HUDEP-2 (cell line): ENCODE results near the gene NDUFS2.
A peak's percentile ranks its signal among the peaks of the same experiment; 100 is the strongest.

Source experiments
- DNase-seq, 76 experiments: peaks; one replicate each; lab custom pipeline; 2025; ENCODE audit not compliant: unreplicated experiment in 76 of 76; lab: John Stamatoyannopoulos, UW

NDUFS2 gene

DNA sequence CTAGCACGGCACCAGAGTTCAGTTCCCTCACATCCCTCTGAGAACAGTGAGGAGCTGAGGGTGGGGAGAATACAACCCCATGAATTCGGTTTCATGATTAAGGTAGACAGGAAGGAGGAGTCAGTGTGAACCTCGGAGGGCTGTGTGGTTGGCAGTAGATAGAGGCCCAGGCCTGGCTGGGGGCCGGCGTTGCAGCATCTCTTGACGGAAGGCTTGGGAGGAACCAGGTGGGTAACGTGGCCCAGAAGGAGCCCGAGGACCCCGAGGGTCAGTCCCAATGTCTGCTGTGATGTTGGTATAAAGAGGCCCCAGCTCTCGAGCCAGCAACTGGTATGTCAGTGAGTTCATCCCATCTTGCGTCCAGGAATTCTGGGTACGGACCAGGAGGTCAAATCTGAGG is 30.5 kb upstream of the NDUFS2 start:
- DNase-seq = no peak

DNA sequence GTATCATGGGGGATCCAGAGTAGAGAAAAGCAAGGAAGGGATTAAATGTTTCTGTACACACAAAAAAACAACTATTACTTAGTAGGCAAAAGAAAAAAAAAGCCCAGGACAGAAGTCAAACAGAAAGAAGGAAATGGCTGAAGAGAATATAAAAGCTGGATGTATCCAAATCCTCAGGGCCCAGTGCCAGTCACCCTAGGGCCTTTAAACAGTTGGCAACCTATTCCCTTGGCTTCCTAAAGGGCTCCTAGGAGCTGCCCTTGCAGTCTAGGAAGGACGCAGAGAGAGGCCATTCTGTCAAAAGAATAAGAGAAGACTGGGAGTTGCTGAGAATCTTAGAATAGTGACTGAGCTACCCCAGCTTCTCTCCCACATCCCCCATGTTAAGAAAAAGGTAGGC is 29.8 kb upstream of the NDUFS2 start:
- no peak for DNase-seq

DNA sequence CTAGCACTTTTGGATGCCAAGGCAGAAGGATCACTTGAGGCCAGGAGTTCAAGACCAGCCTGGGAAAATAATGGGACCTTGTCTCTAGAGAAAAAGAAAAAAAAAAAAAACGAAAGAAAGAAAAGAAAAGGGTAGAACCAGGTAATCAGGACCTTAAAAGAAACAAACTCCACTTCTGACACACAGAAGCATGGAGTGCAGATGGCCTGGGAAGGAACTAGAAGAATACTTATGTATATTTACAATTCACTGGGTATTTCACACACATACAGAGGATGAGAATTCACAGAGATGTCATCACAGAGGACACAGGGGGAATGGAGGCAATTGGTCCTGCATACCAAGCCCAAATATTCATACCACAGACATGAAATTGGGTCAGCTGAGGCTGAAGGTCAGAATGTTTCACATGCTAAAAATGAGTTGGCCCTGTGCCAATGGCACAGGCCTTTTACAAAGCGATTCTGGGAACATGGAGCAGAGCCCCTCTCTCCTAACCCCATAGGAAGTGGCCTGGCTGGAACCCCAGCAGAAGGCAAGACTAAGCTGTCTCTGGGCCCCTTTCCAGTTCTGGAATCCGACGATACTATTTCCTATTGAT is 29.3 kb upstream of the NDUFS2 start:
- peak in 1 of 76 experiments; percentile 18 for DNase-seq

DNA sequence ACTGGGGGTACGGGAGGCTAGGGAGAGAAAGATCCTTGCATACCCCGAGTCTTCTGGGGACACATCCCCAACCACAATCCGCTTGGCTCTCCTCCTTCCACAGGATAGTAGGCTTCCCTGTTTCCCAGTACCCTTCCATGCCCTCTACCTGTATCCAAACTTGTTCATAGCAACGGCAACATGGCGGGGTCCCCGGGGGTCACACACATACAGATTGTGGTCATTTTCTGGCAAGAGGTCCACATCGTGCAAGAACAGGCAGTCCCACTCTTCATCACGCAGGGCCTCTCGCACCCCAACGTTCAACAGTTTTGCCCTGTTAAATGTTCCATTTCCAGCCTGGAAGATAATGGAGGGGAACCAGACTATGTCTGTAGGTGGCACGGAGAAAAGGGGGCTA is 28.5 kb upstream of the NDUFS2 start:
- no peak for DNase-seq

DNA sequence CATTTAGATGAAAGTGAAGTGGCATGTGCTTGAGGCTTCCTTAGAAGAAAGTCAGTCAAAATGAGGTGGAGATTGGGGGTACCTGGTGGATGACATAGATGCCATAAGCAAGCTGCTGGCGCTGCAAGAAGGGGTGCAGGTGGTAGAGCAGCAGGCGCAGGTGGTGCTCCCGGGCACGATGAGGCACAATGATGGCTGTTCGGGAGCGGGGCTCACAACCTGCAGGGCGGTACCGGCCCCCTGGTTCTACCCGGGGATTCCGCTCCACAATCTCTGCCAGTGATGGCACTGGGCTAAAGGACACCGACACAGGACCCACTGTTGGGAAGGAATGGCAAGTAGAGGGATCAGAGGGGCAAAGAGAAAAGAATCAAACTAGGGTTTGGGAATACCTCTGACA is 27.3 kb upstream of the NDUFS2 start:
- DNase-seq = no peak

DNA sequence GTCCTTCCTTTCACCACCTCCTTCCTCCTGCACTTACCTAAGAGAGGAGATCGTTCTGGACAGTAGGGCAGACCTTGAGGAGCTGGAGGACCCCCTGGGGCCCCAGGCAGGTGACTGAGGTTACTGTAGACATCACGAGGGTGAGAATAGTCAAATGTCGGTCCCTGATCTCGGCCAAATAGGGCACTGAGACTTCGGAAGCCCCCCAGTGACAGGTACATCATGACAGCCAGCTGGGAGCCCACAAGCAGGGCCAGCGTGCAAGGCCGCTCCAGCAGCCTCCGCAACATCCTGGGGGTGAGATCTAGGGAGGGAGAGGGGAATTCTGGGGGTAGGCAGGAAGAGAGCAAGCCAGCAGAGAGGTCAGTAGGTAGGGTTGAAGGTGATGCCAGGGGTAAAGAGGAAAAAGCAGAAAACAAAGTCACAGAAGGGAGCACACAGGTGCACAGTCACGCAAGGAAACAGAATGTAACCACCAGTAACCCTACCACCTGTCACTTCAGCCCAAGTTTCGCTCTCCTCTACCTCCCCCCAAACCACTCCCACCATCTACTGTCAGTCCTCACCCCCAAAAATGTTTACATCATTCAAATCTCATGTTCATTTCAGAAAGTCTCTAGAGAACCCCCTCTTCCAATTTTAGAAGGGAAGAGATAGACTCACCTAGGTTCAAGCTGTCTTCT is 26.3 kb upstream of the NDUFS2 start:
- DNase-seq = no peak

DNA sequence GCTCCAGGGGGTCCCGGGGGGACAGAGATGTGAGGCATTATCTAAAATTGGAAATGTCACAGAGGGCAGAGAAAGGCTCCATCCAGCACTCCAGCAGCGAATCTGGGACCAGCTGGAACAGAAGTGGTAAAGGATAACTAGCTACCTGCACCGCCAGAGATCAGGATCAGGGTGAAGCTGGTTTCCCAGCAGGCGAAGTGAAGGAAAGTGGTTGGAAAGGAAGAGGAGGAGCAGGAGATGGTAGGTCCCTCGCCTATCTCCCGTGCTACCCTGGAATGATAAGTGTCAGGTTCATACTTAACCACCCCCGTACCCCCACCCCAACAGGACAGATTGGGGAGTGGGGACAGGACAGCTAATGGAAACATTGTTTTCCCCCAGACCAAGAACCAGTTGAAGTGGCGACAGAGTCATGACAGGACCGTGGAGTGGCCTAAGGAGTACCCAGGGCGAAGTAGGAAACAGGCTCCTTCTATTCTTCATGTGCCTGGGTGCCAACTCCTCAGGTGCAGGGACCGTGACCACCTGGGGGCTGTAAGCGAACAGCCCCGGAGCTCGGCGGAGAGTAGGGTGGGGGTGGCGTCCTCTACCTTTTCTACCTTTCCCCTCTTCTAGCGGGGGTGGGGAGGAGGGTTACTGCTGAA is 25.6 kb upstream of the NDUFS2 start:
- DNase-seq = peak in 1 of 76 experiments; percentile 32

DNA sequence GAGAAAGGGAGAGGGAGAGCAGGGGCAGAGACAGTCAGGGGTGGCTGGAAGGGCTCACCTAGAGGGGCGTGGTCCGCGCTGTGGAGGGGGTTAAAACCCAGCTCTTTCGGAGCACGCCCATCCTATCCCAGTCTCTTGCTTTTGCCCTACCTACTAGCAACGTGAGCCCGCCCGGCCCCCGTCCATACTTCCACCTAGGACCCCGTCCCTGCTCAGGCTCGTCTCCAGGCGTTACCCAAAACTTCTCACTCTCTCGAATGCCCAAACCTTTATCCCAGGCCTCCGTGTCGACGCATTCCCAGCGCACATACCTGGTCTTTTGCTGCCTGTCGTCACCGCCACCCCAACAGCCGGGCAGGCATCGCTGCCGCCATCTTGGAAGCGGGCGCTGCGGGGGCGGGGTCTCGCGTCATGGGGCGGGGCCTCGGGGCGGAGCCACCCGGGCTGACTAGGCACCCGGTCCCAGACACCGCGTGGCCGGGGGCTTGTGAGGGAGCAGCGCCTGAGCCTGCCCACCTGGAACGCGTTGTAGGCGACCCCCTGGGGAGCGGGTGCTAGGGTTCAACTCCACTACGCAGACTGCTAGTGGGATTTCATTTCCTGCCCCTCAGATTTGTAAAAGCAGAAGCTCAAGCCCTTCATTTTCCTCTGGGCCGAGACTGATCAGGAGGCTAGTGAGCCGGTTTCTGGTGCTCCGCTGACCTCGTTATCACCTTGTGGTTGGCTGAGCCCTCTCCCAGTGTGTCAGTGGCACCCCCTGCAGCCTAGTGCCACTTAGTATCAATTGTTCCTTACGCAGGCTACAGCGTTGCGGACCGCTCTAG is 24.8 kb upstream of the NDUFS2 start, which contains the start of gene B4GALT3:
Gene B4GALT3, minus strand, starts transcription at position 396 of the 824 bp plus-strand sequence. CDS start 1,447 bp downstream, outside the sequence.
- peak; percentile 13 to 96 (median 82) for DNase-seq

DNA sequence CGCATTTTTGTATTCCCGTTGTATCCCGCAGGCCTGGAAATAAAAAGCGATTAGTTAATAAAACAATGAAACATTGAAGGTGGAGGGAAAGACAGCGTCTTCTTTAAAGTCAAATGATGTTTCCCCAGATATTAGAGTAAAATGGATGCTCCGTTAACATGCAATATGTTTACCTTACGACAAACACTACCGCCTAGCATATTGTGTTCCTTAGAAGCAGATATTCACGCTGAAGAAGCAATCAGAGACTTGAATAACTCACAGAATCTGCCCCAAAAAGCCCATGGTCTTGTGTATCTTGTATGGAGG is 24.3 kb upstream of the NDUFS2 start:
- no peak for DNase-seq

DNA sequence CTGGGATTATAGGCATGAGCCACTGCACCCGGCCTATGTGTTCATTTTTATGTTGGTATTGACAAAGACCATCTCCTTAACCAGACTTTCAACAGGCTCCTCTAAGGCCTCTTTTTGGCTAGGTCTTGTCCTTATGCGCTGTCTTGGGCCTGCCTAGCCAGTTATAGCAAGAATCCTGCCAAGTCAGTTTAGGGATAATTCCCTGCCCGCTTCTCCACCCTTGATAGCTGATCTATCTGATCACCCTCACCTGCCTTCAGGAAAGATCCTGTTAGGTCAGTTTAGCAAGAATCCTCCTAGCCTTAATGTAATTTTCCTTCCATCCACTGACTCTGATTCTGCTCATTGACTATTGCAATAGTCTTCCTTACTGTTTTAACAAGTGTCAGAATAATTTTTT is 22.5 kb upstream of the NDUFS2 start:
- no peak for DNase-seq

DNA sequence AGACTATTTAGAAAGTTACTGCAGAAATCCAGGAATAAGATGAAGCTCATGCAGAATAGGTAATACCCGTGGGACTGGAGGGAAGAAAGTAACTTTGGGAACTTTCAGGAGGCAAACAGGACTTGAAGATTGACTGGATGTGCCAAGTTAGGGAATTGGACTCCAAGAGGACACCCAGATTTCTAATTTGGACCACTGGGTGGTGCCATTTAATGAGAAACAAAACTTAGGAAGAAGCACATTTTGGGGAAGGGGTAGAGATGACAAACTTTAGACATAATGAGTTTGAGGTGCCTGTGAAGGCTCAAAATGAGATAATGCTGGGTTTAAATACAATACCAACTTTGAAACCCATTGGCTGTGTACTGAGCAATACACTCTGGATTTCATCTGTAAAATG is 21.5 kb upstream of the NDUFS2 start:
- DNase-seq = peak in 1 of 76 experiments; percentile 9

DNA sequence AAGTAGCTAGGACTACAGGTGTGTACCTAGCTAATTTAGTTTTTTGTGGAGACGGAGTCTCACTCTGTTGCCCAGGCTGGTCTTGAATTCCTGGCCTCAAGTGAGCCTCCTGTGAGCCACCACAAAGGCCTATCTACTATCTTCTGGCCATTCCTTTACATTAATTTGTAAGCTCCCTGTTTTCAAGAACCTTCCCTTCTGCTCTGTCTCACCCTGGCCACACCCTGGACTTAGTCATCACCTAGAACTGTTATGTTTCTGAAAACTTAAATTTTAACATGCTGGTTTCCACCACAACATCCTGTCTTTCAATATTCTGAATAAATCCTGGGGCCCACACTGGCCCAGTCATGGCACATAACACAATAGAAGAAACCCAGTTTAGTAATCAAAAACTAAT is 20.0 kb upstream of the NDUFS2 start:
- peak in 7 of 76 experiments; percentile 11 to 27 (median 23) for DNase-seq

DNA sequence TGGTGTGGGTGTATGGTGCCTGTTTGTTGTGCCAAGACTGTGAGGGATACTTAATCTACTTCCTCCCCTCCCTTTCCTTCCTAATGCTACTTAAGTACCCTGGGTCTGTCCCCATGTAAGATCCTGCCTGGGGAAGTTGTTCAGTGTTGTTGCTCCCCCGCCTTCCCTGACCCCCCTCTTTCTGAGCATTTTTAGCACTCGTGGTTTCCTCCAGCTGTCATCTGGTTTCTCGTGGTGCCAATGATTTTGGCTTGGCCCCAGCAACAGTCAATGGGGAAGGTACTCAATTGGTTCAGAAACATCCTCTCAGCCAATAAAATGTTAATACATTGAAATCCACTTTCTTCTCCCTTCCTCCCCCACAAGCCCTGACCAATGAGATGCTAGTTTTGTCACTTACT is 16.9 kb upstream of the NDUFS2 start:
- peak in 29 of 76 experiments; percentile 6 to 54 (median 24) for DNase-seq

DNA sequence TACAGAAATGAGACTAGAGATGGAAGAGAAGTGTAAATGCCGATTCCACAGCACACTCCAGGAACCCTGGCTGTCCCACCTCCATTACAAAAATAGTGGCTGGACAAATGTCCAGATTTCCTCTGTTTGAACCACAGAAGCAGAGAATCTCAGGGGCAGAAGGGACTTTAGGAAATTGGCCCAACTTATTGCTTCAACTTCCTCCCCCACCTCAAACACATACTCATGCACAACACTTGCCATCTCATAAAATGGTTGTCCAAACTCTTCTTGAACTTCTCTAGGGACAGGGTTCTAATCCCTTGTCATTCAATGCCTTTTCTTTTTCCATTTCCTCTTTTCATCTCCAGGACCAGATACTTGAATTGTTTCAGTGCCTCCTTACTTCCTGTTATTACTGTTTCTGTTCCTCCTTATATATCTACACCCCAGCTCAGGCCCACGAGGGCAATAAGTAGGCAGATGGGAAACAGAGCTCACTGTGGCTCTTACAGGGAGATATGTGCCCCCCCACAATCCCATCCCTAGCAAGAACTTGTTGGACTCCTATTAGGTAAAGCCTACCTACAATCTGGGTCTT is 16.3 kb upstream of the NDUFS2 start:
- no peak for DNase-seq

DNA sequence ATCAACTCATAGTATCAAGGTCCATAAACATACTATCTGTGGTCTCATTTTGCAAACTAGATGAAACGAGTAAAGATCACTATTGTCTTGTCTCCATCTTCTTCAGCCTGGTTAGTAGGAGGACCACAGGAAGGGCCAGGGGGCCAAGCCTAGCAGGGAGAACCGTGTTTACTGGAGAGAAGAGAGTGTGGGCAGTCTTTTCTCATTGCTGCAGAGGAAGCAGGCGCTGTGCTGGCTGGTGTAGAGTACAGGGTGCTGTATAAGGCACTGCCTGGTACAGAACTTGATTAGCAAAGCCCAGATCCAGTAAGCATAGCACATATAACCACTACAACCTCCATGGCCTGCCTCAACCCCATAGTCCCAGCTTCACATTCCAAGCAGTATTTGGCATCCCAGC is 14.9 kb upstream of the NDUFS2 start:
- no peak for DNase-seq

DNA sequence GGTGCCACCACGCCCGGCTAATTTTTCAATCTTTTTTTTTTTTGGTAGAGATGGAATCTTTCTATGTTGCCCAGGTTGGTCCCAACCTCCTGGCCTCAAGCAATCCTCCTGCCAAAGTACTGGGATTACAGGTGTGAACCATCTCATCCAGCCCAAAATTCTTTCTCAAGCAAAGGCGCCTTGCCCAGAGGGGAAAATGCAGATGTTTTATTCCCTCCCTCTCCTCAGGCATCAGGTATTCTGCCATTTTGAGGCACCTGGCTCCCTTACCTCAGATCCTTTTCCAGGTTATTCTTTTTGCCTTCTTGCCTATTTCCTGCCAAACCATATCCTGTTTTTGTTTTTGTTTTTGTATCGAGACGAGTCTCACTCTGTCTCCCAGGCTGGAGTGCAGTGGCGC is 13.8 kb upstream of the NDUFS2 start:
- DNase-seq = no peak

DNA sequence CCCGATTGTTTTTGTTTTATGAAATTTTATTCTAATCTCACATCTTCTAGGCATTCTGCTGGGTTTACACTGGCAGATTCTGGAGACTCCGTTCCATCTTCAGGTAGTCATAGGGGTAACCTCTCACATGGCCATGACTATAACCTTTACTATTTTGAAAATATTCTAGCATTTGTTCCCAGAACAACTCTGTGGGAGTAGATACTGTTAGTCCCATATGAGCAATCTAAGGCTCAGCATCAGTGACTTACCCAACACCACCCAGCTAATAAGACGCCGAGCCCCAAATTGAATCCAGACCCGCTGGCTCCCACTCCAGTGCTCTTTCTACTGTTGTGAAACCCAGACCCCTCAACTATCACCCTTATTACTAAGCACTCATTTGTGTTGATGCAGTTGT is 13.1 kb upstream of the NDUFS2 start:
- DNase-seq = no peak

DNA sequence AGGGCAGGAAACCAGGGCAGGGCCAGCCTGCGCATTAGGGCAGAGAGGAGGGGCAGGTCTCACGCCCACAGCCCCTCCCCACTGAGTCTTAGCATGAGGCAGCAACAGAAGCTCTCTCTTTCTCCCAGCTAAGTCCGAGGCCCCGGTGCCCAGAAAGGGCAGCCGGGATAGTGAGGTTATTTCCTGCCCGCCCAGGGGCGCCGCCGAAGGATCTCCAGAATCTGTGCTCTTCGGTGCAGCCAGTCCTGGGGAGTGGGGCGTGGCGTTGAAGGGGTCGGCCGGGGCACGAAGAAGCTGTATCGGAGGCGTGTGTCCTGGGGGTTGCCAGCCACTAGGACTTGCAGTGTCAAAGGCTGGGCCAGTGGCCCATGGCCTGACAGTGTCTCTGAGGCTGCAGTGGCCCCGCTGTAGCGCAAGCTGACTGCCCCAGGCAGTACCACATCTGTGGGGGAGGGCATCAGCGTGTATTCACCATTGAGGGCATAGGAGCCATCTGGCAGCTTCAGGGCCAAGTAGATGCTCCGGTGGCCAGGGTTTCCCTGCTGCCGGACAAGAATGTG is 11.1 kb upstream of the NDUFS2 start:
- no peak for DNase-seq

DNA sequence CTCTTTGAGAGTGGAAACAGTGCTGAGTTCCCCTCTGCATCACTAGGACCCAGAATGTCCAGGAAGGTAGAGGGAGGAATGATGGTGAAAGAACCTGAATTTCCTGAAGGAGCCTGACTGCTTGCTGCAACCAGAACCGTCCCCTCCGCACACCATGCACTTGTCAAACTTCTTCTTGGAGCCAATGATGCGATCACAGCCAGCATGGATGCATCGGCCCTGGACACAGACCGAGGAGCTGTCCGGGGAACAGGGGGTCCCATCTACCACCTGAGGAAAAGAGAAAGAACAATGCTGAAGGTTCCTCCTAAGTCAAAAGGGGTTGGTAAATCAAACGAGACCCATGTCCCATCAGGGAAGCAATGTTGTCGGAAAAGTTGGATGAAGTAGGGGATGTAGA is 10.2 kb upstream of the NDUFS2 start:
- no peak for DNase-seq
